K562 (cell line): ENCODE data around the gene TBATA. TPM values are rescaled to one million over a fixed set of nuclear protein-coding genes. Genes with fewer than 3 reads are reported as not detected.

ENCODE experiments used
- ARNT ChIP-seq, 2 experiments: fragments of 450-650 bp; IDR thresholded peaks; 2 replicates each; pipeline ENCODE4 v1.6.1; 2016; ENCODE audit warnings: mild to moderate bottlenecking in 1 of 2
- ATF7 ChIP-seq: fragments of 450-650 bp; IDR thresholded peaks from 2 replicates; pipeline ENCODE4 v1.7.1; 2014; ENCODE audit warnings: mild to moderate bottlenecking, moderate library complexity
- BRD9 ChIP-seq: fragments of 450-650 bp; IDR thresholded peaks from 2 replicates; pipeline ENCODE4 v1.6.1; 2018; ENCODE audit warnings: low read depth; ENCODE audit not compliant: partially characterized antibody
- ELF2 ChIP-seq: fragments of 250-450 bp; sonication (Bioruptor Pico); IDR thresholded peaks from 2 replicates; pipeline ENCODE4 v1.5.0; 2021; ENCODE audit warnings: mild to moderate bottlenecking
- HMGN3 ChIP-seq: IDR thresholded peaks from 2 replicates; pipeline ENCODE4 v1.6.1; 2011; ENCODE audit warnings: borderline replicate concordance, low read depth, mild to moderate bottlenecking, mixed read lengths, low read length; ENCODE audit not compliant: insufficient read length; ENCODE audit errors: extremely low read depth
- HNRNPL ChIP-seq: fragments of 200-400 bp; formaldehyde crosslinking; IDR thresholded peaks from 2 replicates; pipeline ENCODE4 v1.6.1; 2017; ENCODE audit warnings: low read depth, mild to moderate bottlenecking, low read length
- KLF1 ChIP-seq: fragments of 450-650 bp; IDR thresholded peaks from 2 replicates; pipeline ENCODE4 v1.6.1; 2016; ENCODE audit warnings: missing genetic modification characterization, missing compliant biosample characterization
- L3MBTL2 ChIP-seq: fragments of 450-650 bp; IDR thresholded peaks from 2 replicates; pipeline ENCODE4 v1.6.1; 2016; ENCODE audit warnings: mild to moderate bottlenecking, moderate library complexity
- MAX ChIP-seq: sonication (generic); formaldehyde crosslinking; IDR thresholded peaks from 2 replicates; pipeline ENCODE4 v1.9.0; 2022; ENCODE audit warnings: mild to moderate bottlenecking, missing genetic modification reagents
- MED1 ChIP-seq: sonication (generic); formaldehyde crosslinking; IDR thresholded peaks from 2 replicates; pipeline ENCODE4 v1.8.1; 2023; ENCODE audit warnings: missing genetic modification reagents, borderline replicate concordance
- MNT ChIP-seq, 2 experiments: fragments of 450-650 bp; conservative IDR thresholded peaks; 2 replicates each; pipeline ENCODE4 v1.6.1; 2017; ENCODE audit warnings: mild to moderate bottlenecking in 2 of 2, moderate library complexity in 2 of 2
- NR2C1 ChIP-seq, 2 experiments: fragments of 450-650 bp; IDR thresholded peaks; 2 replicates each; pipeline ENCODE4 v1.6.1; 2017; ENCODE audit warnings: mild to moderate bottlenecking in 2 of 2, antibody characterized with exemption in 1 of 2, inconsistent platforms in 1 of 2, missing compliant biosample characterization in 1 of 2, missing genetic modification characterization in 1 of 2
- PHF8 ChIP-seq: fragments of 200-600 bp; sonication (generic); IDR thresholded peaks from 2 replicates; pipeline ENCODE4 v1.6.1; 2012; ENCODE audit warnings: mixed run types, mild to moderate bottlenecking, inconsistent platforms, low read length, moderate library complexity, borderline replicate concordance
- PPARD ChIP-seq: fragments of 250-450 bp; sonication (Bioruptor Pico); IDR thresholded peaks from 2 replicates; pipeline ENCODE4 v1.8.0; 2022; ENCODE audit warnings: inconsistent platforms, mild to moderate bottlenecking, moderate library complexity
- RUNX1 ChIP-seq: sonication (generic); IDR thresholded peaks from 2 replicates; pipeline ENCODE4 v1.6.1; 2016; ENCODE audit warnings: antibody characterized with exemption, low read depth
- SMARCA4 ChIP-seq: fragments of 450-650 bp; IDR thresholded peaks from 2 replicates; pipeline ENCODE4 v1.6.1; 2016
- SMARCE1 ChIP-seq: fragments of 450-650 bp; IDR thresholded peaks from 2 replicates; pipeline ENCODE4 v1.7.1; 2016; ENCODE audit warnings: mild to moderate bottlenecking
- SRSF1 ChIP-seq: fragments of 200-400 bp; formaldehyde crosslinking; IDR thresholded peaks from 2 replicates; pipeline ENCODE4 v1.6.1; 2017; ENCODE audit warnings: mild to moderate bottlenecking, low read depth, low read length, moderate library complexity
- SRSF7 ChIP-seq: fragments of 200-400 bp; formaldehyde crosslinking; optimal IDR thresholded peaks from 2 replicates; pipeline ENCODE3; 2017; ENCODE audit warnings: mild to moderate bottlenecking, low read depth, low read length
- TBP ChIP-seq: optimal IDR thresholded peaks from 2 replicates; pipeline ENCODE3; 2011; ENCODE audit warnings: low read depth, low read length, improper control_type of control experiment
- TEAD4 ChIP-seq, 2 experiments: sonication (generic) in 1 of 2; formaldehyde crosslinking in 1 of 2; IDR thresholded peaks; 2 replicates each; pipeline versions ENCODE4 v1.6.1 to v1.8.0; 2012 to 2022; ENCODE audit warnings: borderline replicate concordance in 1 of 2, inconsistent platforms in 1 of 2, low read length in 1 of 2, mild to moderate bottlenecking in 1 of 2, missing genetic modification reagents in 1 of 2
- ZFPM2 ChIP-seq: fragments of 250-450 bp; sonication (Bioruptor Pico); IDR thresholded peaks from 2 replicates; pipeline ENCODE4 v1.5.1; 2022; ENCODE audit warnings: mild to moderate bottlenecking
- ZNF232 ChIP-seq: sonication (generic); formaldehyde crosslinking; IDR thresholded peaks from 2 replicates; pipeline ENCODE4 v1.8.0; 2022; ENCODE audit warnings: mild to moderate bottlenecking, missing genetic modification reagents
- ZNF253 ChIP-seq: fragments of 250-450 bp; sonication (Bioruptor Pico); conservative IDR thresholded peaks from 2 replicates; pipeline ENCODE4 v1.6.1; 2021; ENCODE audit warnings: mild to moderate bottlenecking
- ZNF395 ChIP-seq: fragments of 200-800 bp; sonication (Bioruptor generic); IDR thresholded peaks from 2 replicates; pipeline ENCODE4 v1.6.1; 2017; ENCODE audit warnings: missing genetic modification characterization, missing compliant biosample characterization
- ZNF561 ChIP-seq: fragments of 450-650 bp; formaldehyde crosslinking; conservative IDR thresholded peaks from 2 replicates; pipeline ENCODE4 v1.4.0; 2020; ENCODE audit warnings: mild to moderate bottlenecking, moderate library complexity
- polyA plus RNA-seq, 8 experiments: library from polyadenylated mRNA; depleted of rRNA in 4 of 8; stranded (reverse) in 5 of 8; unstranded in 3 of 8; fragments of >200 nt; fragmentation: Nextera tagmentation in 2 of 8; fragmentation: Illumina TruSeq in 1 of 8; extraction: Ambion mirVana in 2 of 8; extraction: Trizol in 1 of 8; gene quantifications; 2 replicates each; pipeline versions ENCODE4 v1.2.1 to v1.2.3, GENCODE V29; 2011 to 2014; ENCODE audit warnings: inconsistent platforms in 1 of 8, missing spikeins in 1 of 8
- total RNA-seq, 7 experiments: library from RNA; depleted of rRNA in 6 of 7; stranded (reverse); fragments of >200 nt in 6 of 7; fragmentation: Illumina TruSeq in 2 of 7; extraction: Trizol in 2 of 7; gene quantifications; 2 replicates each; pipeline versions ENCODE4 v1.2.1 to v1.2.3, GENCODE V29; 2011 to 2021; ENCODE audit warnings: low replicate concordance in 1 of 7

The TBATA gene
- total and polyA plus RNA-seq, 9 of the 15 experiments (the other 6 are each of a cell fraction or from before 2014, with no cell fraction given), result not detected

- TF ChIP-seq HMGN3 (peak; percentile 88), PPARD (no peak), ZNF395 (peak; percentile 46; the same call in 1 of the 2 replicates), ELF2 (CRISPR knock-in tag) (peak; percentile 47; the same call in 1 of the 2 replicates), NR2C1 (IDR thresholded peaks at IDR 0.05) (no peak), NR2C1 (tag; IDR thresholded peaks at IDR 0.05) (no peak), MED1 (CRISPR knock-in tag) (no peak), SMARCE1 (no peak), TBP (peak; percentile 54), RUNX1 (no peak), SRSF7 (no peak), ZNF232 (CRISPR knock-in tag) (0 out of 2 replicates have a peak, but pooled peaks have one; percentile 56), MNT (conservative IDR thresholded peaks at IDR 0.05) (peak in 1 of 2 experiments; percentile 22; a peak in 1 of 4 replicates), ZNF561 (CRISPR knock-in tag) (no peak), ATF7 (peak; percentile 51; the same call in 1 of the 2 replicates), KLF1 (tag) (peak; percentile 51; the same call in 1 of the 2 replicates), SMARCA4 (no peak), L3MBTL2 (peak; percentile 60), HNRNPL (peak; percentile 92), PHF8 (peak; percentile 69; the same call in 1 of the 2 replicates), MAX (CRISPR knock-in tag) (no peak), ZNF253 (CRISPR knock-in tag) (no peak), SRSF1 (no peak), ZFPM2 (CRISPR knock-in tag) (no peak), BRD9 (no peak), ARNT (IDR thresholded peaks at IDR 0.05) (no peak), TEAD4 (IDR thresholded peaks at IDR 0.05; ENCODE audit: low read length) (no peak), TEAD4 (CRISPR knock-in tag; IDR thresholded peaks at IDR 0.05; ENCODE audit: borderline replicate concordance) (no peak)
These were observed 30.5 kb upstream of the TBATA start, which contains the start of gene SGPL1 (continued) for GRCh38 chr10:70815504-70816219.
